OCI-LY1 (cell line): Measurements from ENCODE around the gene TRIM39.

Experiments
- H2AFZ ChIP-seq: fragments of 200-600 bp; sonication (generic), shearing (Covaris generic); 2 replicates; pipeline ENCODE4 v1.6.0; 2014; ENCODE audit warnings: antibody characterized with exemption, mild to moderate bottlenecking, low read length
- H3F3A ChIP-seq: fragments of 200-600 bp; sonication (generic), shearing (Covaris generic); 2 replicates; pipeline ENCODE4 v1.6.0; 2014; ENCODE audit warnings: mild to moderate bottlenecking, antibody characterized with exemption, low read length, moderate library complexity; ENCODE audit not compliant: insufficient read depth
- H3K27ac ChIP-seq: fragments of 200-600 bp; sonication (generic); 2 replicates; pipeline ENCODE4 v1.5.1; 2014; ENCODE audit warnings: low read length, mixed run types, mild to moderate bottlenecking, low read depth; ENCODE audit not compliant: poor library complexity, severe bottlenecking
- H3K27me3 ChIP-seq: fragments of 200-600 bp; sonication (generic); 2 replicates; pipeline ENCODE4 v1.6.0; 2014; ENCODE audit warnings: antibody characterized with exemption, mild to moderate bottlenecking, low read length, moderate library complexity; ENCODE audit not compliant: insufficient read depth
- H3K36me3 ChIP-seq: fragments of 200-600 bp; sonication (generic); 2 replicates; pipeline ENCODE4 v1.6.1; 2014; ENCODE audit warnings: mild to moderate bottlenecking, antibody characterized with exemption, low read length, moderate library complexity, mixed read lengths; ENCODE audit not compliant: insufficient read depth
- H3K4me1 ChIP-seq: fragments of 200-600 bp; sonication (generic); 2 replicates; pipeline ENCODE4 v1.5.1; 2014; ENCODE audit warnings: mild to moderate bottlenecking, low read length, moderate library complexity; ENCODE audit not compliant: insufficient read depth, severe bottlenecking
- H3K4me2 ChIP-seq: fragments of 200-600 bp; sonication (generic), shearing (Covaris generic); 2 replicates; pipeline ENCODE4 v1.6.1; 2014; ENCODE audit warnings: low read length
- H3K4me3 ChIP-seq: fragments of 200-600 bp; sonication (generic); 2 replicates; pipeline ENCODE4 v1.5.1; 2014; ENCODE audit warnings: low read length, low read depth, mild to moderate bottlenecking, mixed read lengths; ENCODE audit not compliant: poor library complexity, severe bottlenecking
- H3K79me2 ChIP-seq: fragments of 200-600 bp; shearing (Covaris generic); 2 replicates; pipeline ENCODE4 v1.6.1; 2016; ENCODE audit warnings: mixed run types, low read length, mixed read lengths; ENCODE audit not compliant: insufficient read depth
- H3K9ac ChIP-seq: fragments of 200-600 bp; sonication (generic), shearing (Covaris generic); 2 replicates; pipeline ENCODE4 v1.6.1; 2014; ENCODE audit warnings: mild to moderate bottlenecking, low read length, mixed read lengths
- H3K9me2 ChIP-seq: fragments of 200-600 bp; sonication (generic), shearing (Covaris generic); 2 replicates; pipeline ENCODE4 v1.6.1; 2014; ENCODE audit warnings: low read depth, mild to moderate bottlenecking, low read length, mixed read lengths
- H3K9me3 ChIP-seq: fragments of 200-600 bp; shearing (Covaris generic); 2 replicates; pipeline ENCODE4 v1.6.1; 2014; ENCODE audit warnings: low read length, mixed read lengths
- H4K20me1 ChIP-seq: fragments of 200-600 bp; sonication (generic), shearing (Covaris generic); 2 replicates; pipeline ENCODE4 v1.6.0; 2016; ENCODE audit warnings: mild to moderate bottlenecking, low read length; ENCODE audit not compliant: insufficient read depth
- CTCF ChIP-seq: fragments of 200-600 bp; sonication (generic), shearing (Covaris generic); IDR thresholded peaks from 2 replicates; pipeline ENCODE4 v1.5.1; 2017; ENCODE audit warnings: mild to moderate bottlenecking, antibody characterized with exemption, low read length, moderate library complexity, mixed read lengths
- EZH2 ChIP-seq: fragments of 200-600 bp; sonication (generic), shearing (Covaris generic); IDR thresholded peaks from 2 replicates; pipeline ENCODE4 v1.8.0; 2017; ENCODE audit warnings: borderline replicate concordance, mixed run types, mild to moderate bottlenecking, antibody characterized with exemption, low read length, moderate library complexity, mixed read lengths

The TRIM39 gene

DNA sequence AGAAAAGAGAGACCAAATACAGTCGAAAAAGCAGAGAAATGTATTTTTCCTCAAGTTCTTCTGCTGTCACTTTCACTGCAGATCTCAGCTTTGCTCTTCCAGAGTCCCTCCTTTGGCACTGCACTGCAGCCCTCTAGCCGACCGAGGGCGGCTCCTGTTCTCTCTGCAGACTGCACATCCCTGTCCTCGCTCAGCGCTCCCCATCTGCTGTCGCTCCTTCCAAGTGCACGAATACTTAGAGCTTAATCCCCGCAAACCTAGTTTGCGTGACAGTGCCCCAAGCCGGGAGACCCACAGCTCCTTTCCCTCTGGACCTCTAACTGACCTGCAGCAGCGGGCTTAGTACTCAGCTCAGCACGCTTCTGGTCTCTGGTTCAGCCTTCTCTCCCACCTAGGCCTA, 33.4 kb downstream of the TRIM39 start:
- H3K36me3 ChIP-seq: no peaks in the 10 kb centered on the region
- no peaks in the 10 kb centered on the region for H3K79me2 ChIP-seq
- H3K27me3 ChIP-seq: no peaks in the 10 kb centered on the region; the same call in 1 of the 2 replicates
- no peak overlapping the region for H3K4me2 ChIP-seq
- H4K20me1 ChIP-seq: no peaks in the 10 kb centered on the region
- H3K27ac ChIP-seq: no peak overlapping the region
- H3K9me3 ChIP-seq: no peaks in the 10 kb centered on the region
- TF ChIP-seq CTCF (no peak), EZH2 (no peak)
- no peaks in the 10 kb centered on the region for H3F3A ChIP-seq
- no peak overlapping the region for H3K9ac ChIP-seq
- H3K4me1 ChIP-seq: peaks cover 4% of the 10 kb centered on the region
- no peak overlapping the region for H3K4me3 ChIP-seq
- H3K9me2 ChIP-seq: no peaks in the 10 kb centered on the region
- H2AFZ ChIP-seq: no peak overlapping the region

DNA sequence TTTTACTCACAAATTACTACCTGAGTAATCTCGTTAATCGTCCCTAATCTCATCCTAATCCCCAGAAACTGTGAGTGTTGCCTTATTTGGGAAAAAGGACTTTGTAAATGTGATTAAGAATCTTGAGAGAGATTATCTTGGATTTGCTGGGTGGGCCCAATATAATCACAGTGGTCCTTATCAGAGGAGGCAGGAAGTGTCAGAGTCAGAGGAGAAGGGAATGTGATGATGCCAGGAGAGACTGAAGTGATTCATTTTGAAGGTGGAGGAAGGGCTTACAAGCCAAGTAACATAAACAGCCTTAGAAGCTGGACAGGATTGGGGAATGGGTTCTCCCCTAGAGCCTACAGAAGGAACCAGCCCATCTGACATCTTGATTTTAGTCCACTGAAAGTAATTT, 34.9 kb downstream of the TRIM39 start:
- no peak overlapping the region for H3K4me2 ChIP-seq
- H3K9ac ChIP-seq: no peak overlapping the region
- H3K4me1 ChIP-seq: peaks cover 4% of the 10 kb centered on the region
- no peak for TF ChIP-seq CTCF
- H3K4me3 ChIP-seq: no peak overlapping the region
- no peaks in the 10 kb centered on the region for H3K79me2 ChIP-seq
- H3K27me3 ChIP-seq: no peaks in the 10 kb centered on the region; the same call in 1 of the 2 replicates
- H3K27ac ChIP-seq: no peak overlapping the region
- no peaks in the 10 kb centered on the region for H3K9me3 ChIP-seq
- no peaks in the 10 kb centered on the region for H4K20me1 ChIP-seq
- H3K36me3 ChIP-seq: no peaks in the 10 kb centered on the region
- no peaks in the 10 kb centered on the region for H3F3A ChIP-seq
- no peaks in the 10 kb centered on the region for H3K9me2 ChIP-seq
- no peak overlapping the region for H2AFZ ChIP-seq

- no peak for TF ChIP-seq CTCF
- TF ChIP-seq EZH2: no peak
- H3K36me3 ChIP-seq: no peaks in the 10 kb centered on the region
- H3K27me3 ChIP-seq: no peaks in the 10 kb centered on the region; the same call in 1 of the 2 replicates
- no peaks in the 10 kb centered on the region for H3K9me3 ChIP-seq
- no peaks in the 10 kb centered on the region for H3K79me2 ChIP-seq
- H3F3A ChIP-seq: no peaks in the 10 kb centered on the region
- no peak overlapping the region for H3K27ac ChIP-seq
- H3K9me2 ChIP-seq: no peaks in the 10 kb centered on the region
- H3K4me2 ChIP-seq: no peak overlapping the region
- H3K4me1 ChIP-seq: no peaks in the 10 kb centered on the region
- no peak overlapping the region for H3K9ac ChIP-seq
- no peak overlapping the region for H2AFZ ChIP-seq
- no peaks in the 10 kb centered on the region for H4K20me1 ChIP-seq
- no peak overlapping the region for H3K4me3 ChIP-seq
These were observed 36.7 kb downstream of the TRIM39 start for GRCh38 chr6:30363459-30363858.
